Ovary (tissue), 9 donors: ENCODE results near the gene NDST4. TPM values are rescaled to one million over a fixed set of nuclear protein-coding genes. Genes with fewer than 3 reads are reported as not detected.

Experiments
- DNase-seq, 5 donors: peaks; one replicate each; pipeline ENCODE4 v3.0.0-alpha.2; 2019 to 2020
- H3K27ac ChIP-seq, 2 donors: fragments of 200-600 bp; one replicate each; pipeline versions ENCODE4 v1.5.1 to v1.8.0; 2019 to 2022
- H3K27me3 ChIP-seq: fragments of 200-600 bp; one replicate; pipeline ENCODE4 v1.8.0; 2022
- H3K36me3 ChIP-seq: fragments of 200-600 bp; sonication (generic); one replicate; pipeline ENCODE4 v1.5.1; 2019
- H3K4me1 ChIP-seq: one replicate; pipeline ENCODE4 v1.8.1; 2013; ENCODE audit warnings: mild to moderate bottlenecking, moderate library complexity; ENCODE audit not compliant: insufficient read depth
- H3K4me3 ChIP-seq: fragments of 200-600 bp; sonication (generic); one replicate; pipeline ENCODE4 v1.5.1; 2017
- H3K9me3 ChIP-seq, 2 donors: fragments of 200-600 bp in 1 of 2; sonication (generic) in 1 of 2; one replicate each; pipeline versions ENCODE4 v1.5.1 to v1.8.1; 2013 to 2019; ENCODE audit warnings: mild to moderate bottlenecking in 1 of 2, moderate library complexity in 1 of 2
- EP300 ChIP-seq: sonication (generic); formaldehyde crosslinking; IDR thresholded peaks from one replicate; pipeline ENCODE4 v1.6.1; 2017; ENCODE audit warnings: antibody characterized with exemption
- POLR2A ChIP-seq: fragments of 450-650 bp; IDR thresholded peaks from one replicate; pipeline ENCODE4 v1.6.1; 2017; ENCODE audit warnings: antibody characterized with exemption, mild to moderate bottlenecking, moderate library complexity
- WGBS, 3 donors: extraction: QIAGEN DNeasy Blood & Tissue Kit in 1 of 3; methylation state at CpG; one replicate each; pipeline versions ENCODE4 v1.1.5 to v1.1.7; 2013 to 2017; 5-methylcytosine and 5-hydroxymethylcytosine counted together
- intact Hi-C, 4 donors: fragments of 100-400 bp; cut with DNase I; formaldehyde crosslinking; loops; one replicate each; pipeline versions ENCODE4 v1.11.0 to v1.15.1; 2022 to 2023
- polyA plus RNA-seq, 2 donors: library from polyadenylated mRNA; stranded (reverse); fragments of 200-250 nt in 1 of 2; fragments of 350-450 nt in 1 of 2; fragmentation: Illumina TruSeq in 1 of 2; extraction: RNeasy Lipid Tissue Mini Kit (QIAGEN cat#74804) in 1 of 2; gene quantifications; one replicate each; pipeline ENCODE4 v1.2.3, GENCODE V29; 2013 to 2014
- total RNA-seq, 7 donors: library from RNA; depleted of rRNA in 2 of 7; stranded (reverse); fragments of >200 nt in 2 of 7; fragmentation: NEBNext Ultra II Directional in 3 of 7; extraction: Animal tissue kit (Norgen Biotek cat#: 25700) in 3 of 7; gene quantifications; one replicate each; pipeline versions ENCODE4 v1.1.0 to v1.2.4, GENCODE V29; 2016 to 2023
- TF ChIP-seq, protein P1 (sequence below), 3 donors: fragments of 450-650 bp in 2 of 3; fragments of 200-600 bp in 1 of 3; IDR thresholded peaks; one replicate each; pipeline versions ENCODE4 v1.5.1 to v1.8.0; 2016 to 2022; ENCODE audit warnings: antibody characterized with exemption in 3 of 3, mild to moderate bottlenecking in 1 of 3
- donor health status: DM: no; HTN: no; CAD: no; lungs with moderate emphysema.
- donor health status: DM: no; HTN: no; CAD: no.
- donor health status: Bipolar disorder and iron deficiency.
- donor health status: DM: yes; HTN: yes; CAD: no.
- donor health status: DM: no; HTN: no; CAD: no.
- donor health status: DM: yes; HTN: yes; CAD: no.

Gene NDST4
- total and polyA plus RNA-seq, 9 donors, result 0.12 to 2.9 (median 0.72) TPM

DNA sequence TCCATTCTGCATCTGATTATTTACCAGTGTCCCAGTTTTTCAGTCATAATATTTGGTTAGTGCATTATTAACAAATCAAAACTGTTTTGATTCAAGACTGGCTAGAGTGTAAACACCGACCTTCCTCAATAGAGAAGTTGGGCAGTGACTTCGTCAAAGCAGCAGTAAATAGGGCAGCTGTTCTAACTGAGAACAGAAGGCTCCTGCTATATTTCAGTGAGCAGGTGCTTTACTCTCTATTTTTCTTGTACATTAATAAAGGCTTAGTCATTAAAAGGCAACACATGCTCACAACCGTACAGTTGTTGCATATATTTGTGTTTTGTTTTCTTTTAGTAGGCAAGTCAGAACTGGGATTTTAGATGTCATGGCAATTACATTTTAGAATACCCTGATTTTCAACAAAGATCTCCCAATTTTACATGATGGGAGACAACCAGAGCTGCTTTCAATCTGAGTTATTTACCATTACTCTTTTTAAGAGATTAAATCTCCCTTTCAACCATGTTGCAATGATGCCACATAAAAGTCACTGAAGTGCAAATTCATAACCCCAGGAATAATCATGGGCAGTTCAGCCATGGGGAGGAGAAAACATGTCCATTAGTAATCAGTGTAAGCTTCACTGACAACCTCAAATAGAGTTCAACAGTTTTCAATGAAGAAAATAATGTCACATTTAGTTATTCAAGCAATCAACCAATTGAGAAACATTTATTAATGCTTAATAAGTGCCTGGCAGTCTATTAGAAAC is 233.3 kb downstream of the NDST4 start:
- WGBS, 3 donors, result 5 to 27% (median 9%) methylated on average over 3 of the region's 3 CpGs
- H3K36me3 ChIP-seq, result no peaks in the 10 kb centered on the region
- no peak for DNase-seq
- no peaks in the 10 kb centered on the region for H3K4me1 ChIP-seq
- H3K27ac ChIP-seq, result no peak overlapping the region
- no peak overlapping the region for H3K4me3 ChIP-seq
- intact Hi-C loops, result no loop called here
- TF ChIP-seq EP300 (no peak), POLR2A (no peak)
- TF ChIP-seq, protein P1, sequence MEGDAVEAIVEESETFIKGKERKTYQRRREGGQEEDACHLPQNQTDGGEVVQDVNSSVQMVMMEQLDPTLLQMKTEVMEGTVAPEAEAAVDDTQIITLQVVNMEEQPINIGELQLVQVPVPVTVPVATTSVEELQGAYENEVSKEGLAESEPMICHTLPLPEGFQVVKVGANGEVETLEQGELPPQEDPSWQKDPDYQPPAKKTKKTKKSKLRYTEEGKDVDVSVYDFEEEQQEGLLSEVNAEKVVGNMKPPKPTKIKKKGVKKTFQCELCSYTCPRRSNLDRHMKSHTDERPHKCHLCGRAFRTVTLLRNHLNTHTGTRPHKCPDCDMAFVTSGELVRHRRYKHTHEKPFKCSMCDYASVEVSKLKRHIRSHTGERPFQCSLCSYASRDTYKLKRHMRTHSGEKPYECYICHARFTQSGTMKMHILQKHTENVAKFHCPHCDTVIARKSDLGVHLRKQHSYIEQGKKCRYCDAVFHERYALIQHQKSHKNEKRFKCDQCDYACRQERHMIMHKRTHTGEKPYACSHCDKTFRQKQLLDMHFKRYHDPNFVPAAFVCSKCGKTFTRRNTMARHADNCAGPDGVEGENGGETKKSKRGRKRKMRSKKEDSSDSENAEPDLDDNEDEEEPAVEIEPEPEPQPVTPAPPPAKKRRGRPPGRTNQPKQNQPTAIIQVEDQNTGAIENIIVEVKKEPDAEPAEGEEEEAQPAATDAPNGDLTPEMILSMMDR (IDR thresholded peaks at IDR 0.05), result no peak
- no peaks in the 10 kb centered on the region for H3K9me3 ChIP-seq
- H3K27me3 ChIP-seq, result no peaks in the 10 kb centered on the region

- DNase-seq, result no peak
- no peaks in the 10 kb centered on the region for H3K9me3 ChIP-seq
- H3K36me3 ChIP-seq, result no peaks in the 10 kb centered on the region
- H3K4me1 ChIP-seq, result no peaks in the 10 kb centered on the region
- TF ChIP-seq, protein P1 (IDR thresholded peaks at IDR 0.05), result no peak
- no peak for TF ChIP-seq EP300
- no peaks in the 10 kb centered on the region for H3K27me3 ChIP-seq
- no peak overlapping the region for H3K27ac ChIP-seq
- intact Hi-C loops, result no loop called here
- no peak overlapping the region for H3K4me3 ChIP-seq
Measured at GRCh38 chr4:114875630-114876029, 237.8 kb downstream of the NDST4 start.

GRCh38 chr4:114874321-114874720 is 239.1 kb downstream of the NDST4 start:
- intact Hi-C loops, result no loop called here
- WGBS, 3 donors, result 77 to 93% (median 85%) methylated on average over 1 of the region's 1 CpG
- no peak overlapping the region for H3K27ac ChIP-seq
- H3K4me1 ChIP-seq, result no peaks in the 10 kb centered on the region
- no peaks in the 10 kb centered on the region for H3K27me3 ChIP-seq
- TF ChIP-seq POLR2A (no peak), EP300 (no peak)
- TF ChIP-seq, protein P1 (IDR thresholded peaks at IDR 0.05), result no peak
- DNase-seq, result no peak
- no peaks in the 10 kb centered on the region for H3K9me3 ChIP-seq
- no peaks in the 10 kb centered on the region for H3K36me3 ChIP-seq
- H3K4me3 ChIP-seq, result no peak overlapping the region

DNA sequence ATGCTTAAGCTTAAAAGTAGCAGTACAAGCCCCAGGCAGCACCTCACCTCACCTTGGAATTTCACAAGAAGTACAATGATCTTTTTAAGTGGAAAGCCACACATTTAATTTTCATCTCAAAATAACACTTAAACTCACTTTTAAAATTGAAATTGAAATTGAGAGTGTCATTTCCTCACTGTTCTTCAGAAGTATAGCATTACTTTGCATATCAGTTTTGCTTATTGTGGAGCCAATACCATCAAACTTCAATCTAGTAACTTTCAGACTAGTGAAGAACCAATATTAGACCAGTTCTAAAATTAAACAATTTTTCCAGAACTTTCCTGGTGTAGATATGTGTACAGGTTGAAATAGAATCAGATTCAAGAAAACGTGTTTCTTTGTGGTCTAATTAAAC is 242.4 kb downstream of the NDST4 start:
- H3K27ac ChIP-seq, result no peak overlapping the region
- no peak overlapping the region for H3K4me3 ChIP-seq
- no peak for DNase-seq
- no peaks in the 10 kb centered on the region for H3K36me3 ChIP-seq
- TF ChIP-seq, protein P1 (IDR thresholded peaks at IDR 0.05), result no peak
- no peak for TF ChIP-seq EP300
- TF ChIP-seq POLR2A, result no peak
- H3K9me3 ChIP-seq, result no peaks in the 10 kb centered on the region
- intact Hi-C loops, result no loop called here
- H3K4me1 ChIP-seq, result no peaks in the 10 kb centered on the region
- H3K27me3 ChIP-seq, result no peaks in the 10 kb centered on the region
- WGBS, 3 donors, result 74 to 77% (median 75%) methylated on average over 1 of the region's 1 CpG
